Endodermal cell (in vitro differentiated cells): Measurements from ENCODE around the gene RGS13. TPM values are rescaled to one million over a fixed set of nuclear protein-coding genes. Genes with fewer than 3 reads are reported as not detected.

Experiments
- DNase-seq: peaks from one replicate; pipeline ENCODE4 v3.0.0-alpha.2; 2017
- H3K27ac ChIP-seq: 2 replicates; pipeline ENCODE4 v1.5.1; 2013; ENCODE audit warnings: mild to moderate bottlenecking, low read depth, low read length, moderate library complexity
- H3K27me3 ChIP-seq: 2 replicates; pipeline ENCODE4 v1.6.1; 2013; ENCODE audit warnings: mild to moderate bottlenecking, low read length, moderate library complexity; ENCODE audit not compliant: insufficient read depth, control insufficient read depth, poor library complexity, severe bottlenecking
- H3K36me3 ChIP-seq: 2 replicates; pipeline ENCODE4 v1.7.0; 2013; ENCODE audit warnings: mild to moderate bottlenecking, low read length, moderate library complexity; ENCODE audit not compliant: control insufficient read depth, insufficient read depth
- H3K4me1 ChIP-seq: one replicate; pipeline ENCODE4 v1.7.0; 2013; ENCODE audit warnings: low read length; ENCODE audit not compliant: control insufficient read depth, insufficient read depth
- H3K4me3 ChIP-seq: 2 replicates; pipeline ENCODE4 v1.5.1; 2013; ENCODE audit warnings: mild to moderate bottlenecking, low read length, moderate library complexity
- H3K9ac ChIP-seq: 2 replicates; pipeline ENCODE4 v1.6.1; 2013; ENCODE audit warnings: mild to moderate bottlenecking, low read length, moderate library complexity; ENCODE audit not compliant: poor library complexity, severe bottlenecking; ENCODE audit errors: extremely low read depth
- H3K9me3 ChIP-seq: 2 replicates; pipeline ENCODE4 v1.6.1; 2013; ENCODE audit warnings: mild to moderate bottlenecking, low read length, moderate library complexity; ENCODE audit not compliant: control insufficient read depth
- H3K27ac Mint-ChIP-seq: 2 replicates; pipeline ENCODE4 v1.8.0; 2020; ENCODE audit warnings: mixed read lengths
- H3K27me3 Mint-ChIP-seq: 2 replicates; pipeline ENCODE4 v1.8.0; 2021; ENCODE audit warnings: mild to moderate bottlenecking, mixed read lengths; ENCODE audit not compliant: insufficient read depth
- H3K36me3 Mint-ChIP-seq: 2 replicates; pipeline ENCODE4 v1.8.0; 2020; ENCODE audit warnings: low read depth, mixed read lengths
- H3K4me1 Mint-ChIP-seq: 2 replicates; pipeline ENCODE4 v1.8.0; 2020; ENCODE audit warnings: mixed read lengths
- H3K4me3 Mint-ChIP-seq: 2 replicates; pipeline ENCODE4 v1.8.0; 2020; ENCODE audit warnings: mild to moderate bottlenecking, moderate library complexity, mixed read lengths
- H3K9me3 Mint-ChIP-seq: 2 replicates; pipeline ENCODE4 v1.8.0; 2020; ENCODE audit warnings: mild to moderate bottlenecking, mixed read lengths
- CTCF ChIP-seq: fragments of 200-600 bp; sonication (generic); conservative IDR thresholded peaks from 2 replicates; pipeline ENCODE4 v1.5.0; 2021; ENCODE audit warnings: antibody characterized with exemption, mild to moderate bottlenecking
- WGBS, 2 experiments: methylation state at CpG; one replicate each; pipeline versions ENCODE4 v1.1.5 to v1.1.7; 2013; ENCODE audit warnings: missing lambda C conversion rate in 2 of 2, mixed read lengths in 1 of 2; ENCODE audit not compliant: insufficient coverage in 1 of 2, insufficient read length in 1 of 2; 5-methylcytosine and 5-hydroxymethylcytosine counted together
- total RNA-seq, 2 donors: library from RNA; stranded (reverse); fragmentation: NEBNext Ultra II Directional in 1 of 2; extraction: Animal tissue kit (Norgen Biotek cat#: 25700) in 1 of 2; gene quantifications; 2 replicates in 1 of 2; 3 replicates in 1 of 2; pipeline ENCODE4 v1.2.1, GENCODE V29; 2021

The RGS13 gene
- total RNA-seq, 2 donors from 2014 or later, result not detected

DNA sequence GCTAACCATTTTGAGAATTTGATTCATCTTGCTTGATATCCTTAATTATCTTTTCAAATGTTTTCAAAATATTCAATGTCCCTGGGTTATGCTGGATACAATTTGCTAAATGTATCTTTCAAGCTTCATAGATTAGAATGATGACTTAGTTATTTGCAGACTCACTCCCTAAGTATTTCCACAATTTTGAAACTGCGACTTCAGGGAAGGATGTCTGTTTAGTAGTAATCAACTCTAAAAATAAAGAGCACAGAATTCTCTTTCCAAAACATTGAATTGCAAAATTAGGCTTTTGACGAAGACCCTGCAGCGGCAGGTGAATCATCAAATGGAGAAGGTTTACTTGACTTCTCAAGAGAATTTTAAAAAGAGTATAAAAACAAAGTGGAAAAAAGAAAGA is 46.1 kb upstream of the RGS13 start:
- WGBS, 2 experiments, result 93 to 94% methylated on average over 2 to 3 of the region's 3 CpGs
- TF ChIP-seq CTCF, result no peak
- no peak overlapping the region for H3K27ac ChIP-seq
- no peaks in the 10 kb centered on the region for H3K4me1 ChIP-seq
- no peak overlapping the region for H3K9ac ChIP-seq
- Mint-ChIP-seq H3K27ac (no peak overlapping the region), H3K27me3 (no peaks in the 10 kb centered on the region), H3K9me3 (no peaks in the 10 kb centered on the region), H3K4me3 (no peak overlapping the region), H3K36me3 (no peaks in the 10 kb centered on the region), H3K4me1 (no peaks in the 10 kb centered on the region)
- no peaks in the 10 kb centered on the region for H3K27me3 ChIP-seq
- no peak overlapping the region for H3K4me3 ChIP-seq
- H3K9me3 ChIP-seq, result no peaks in the 10 kb centered on the region
- DNase-seq, result no peak
- no peaks in the 10 kb centered on the region for H3K36me3 ChIP-seq

DNA sequence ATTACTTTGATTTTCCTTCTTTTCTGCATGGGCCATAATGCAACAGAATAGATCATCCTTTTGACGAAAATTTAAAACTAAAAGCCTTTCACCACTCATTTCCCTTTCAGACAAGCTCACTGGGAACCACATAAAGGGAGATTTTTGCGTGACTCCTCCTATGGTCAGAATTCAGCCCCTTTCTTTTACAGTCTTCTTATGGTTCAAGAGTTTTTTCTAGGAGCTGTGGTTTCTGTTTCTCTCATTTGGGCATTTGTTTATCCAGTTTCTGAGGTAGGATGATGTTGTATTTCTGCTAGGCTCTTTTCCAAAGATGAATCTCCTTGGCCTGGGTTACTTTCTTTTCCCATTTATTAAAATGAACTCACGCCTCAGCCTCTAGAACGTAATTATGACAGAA is 43.4 kb upstream of the RGS13 start:
- Mint-ChIP-seq H3K9me3 (no peaks in the 10 kb centered on the region), H3K4me3 (no peak overlapping the region), H3K27ac (no peak overlapping the region), H3K4me1 (no peaks in the 10 kb centered on the region), H3K27me3 (no peaks in the 10 kb centered on the region), H3K36me3 (no peaks in the 10 kb centered on the region)
- 79 to 85% methylated on average over 3 to 4 of the region's 4 CpGs for WGBS, 2 experiments
- no peaks in the 10 kb centered on the region for H3K36me3 ChIP-seq
- H3K4me3 ChIP-seq, result no peak overlapping the region
- TF ChIP-seq CTCF, result no peak
- H3K4me1 ChIP-seq, result peaks cover 4% of the 10 kb centered on the region
- H3K9ac ChIP-seq, result no peak overlapping the region
- no peak for DNase-seq
- no peaks in the 10 kb centered on the region for H3K9me3 ChIP-seq
- no peaks in the 10 kb centered on the region for H3K27me3 ChIP-seq
- no peak overlapping the region for H3K27ac ChIP-seq

DNA sequence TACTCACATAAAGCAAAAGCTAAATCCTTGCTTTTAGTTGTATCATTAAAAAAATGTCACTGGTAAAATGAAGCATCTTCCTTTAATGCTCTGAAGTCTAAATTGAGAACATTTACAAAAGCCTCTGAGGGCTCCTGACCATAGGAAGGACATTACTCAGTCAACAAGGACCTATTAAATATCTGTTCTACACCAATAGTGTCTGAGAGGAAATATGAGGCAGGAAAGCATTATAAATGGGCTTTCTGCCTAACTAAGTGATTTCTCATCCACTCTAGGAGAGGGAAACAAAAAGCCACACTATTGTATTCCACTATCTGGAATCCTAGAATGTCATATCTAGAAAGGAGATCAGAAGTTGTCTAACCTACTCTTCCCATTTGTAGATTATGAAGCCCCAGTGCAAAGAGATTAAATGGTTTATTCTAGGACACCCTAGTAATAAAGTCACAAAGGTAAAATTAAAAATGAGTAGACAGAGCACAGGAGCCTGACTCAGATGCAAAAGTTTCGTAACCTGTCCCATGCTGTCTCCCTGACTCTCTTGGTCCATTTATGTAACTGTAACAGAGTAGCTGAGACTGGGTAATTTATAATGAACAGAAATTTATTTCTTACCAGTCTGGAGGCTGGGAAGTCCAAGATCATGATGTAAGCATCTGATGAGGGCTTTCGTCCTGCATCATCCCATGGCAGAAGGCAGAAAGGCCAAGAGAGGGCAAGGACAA is 42.8 kb upstream of the RGS13 start:
- Histone ChIP-seq H3K27ac (no peak overlapping the region), H3K36me3 (no peaks in the 10 kb centered on the region), H3K9me3 (no peaks in the 10 kb centered on the region), H3K4me3 (no peak overlapping the region), H3K4me1 (peaks cover 4% of the 10 kb centered on the region), H3K9ac (no peak overlapping the region), H3K27me3 (no peaks in the 10 kb centered on the region)
- Mint-ChIP-seq H3K27me3 (no peaks in the 10 kb centered on the region), H3K27ac (no peak overlapping the region), H3K36me3 (no peaks in the 10 kb centered on the region), H3K9me3 (no peaks in the 10 kb centered on the region), H3K4me1 (no peaks in the 10 kb centered on the region), H3K4me3 (no peak overlapping the region)
- TF ChIP-seq CTCF, result no peak
- DNase-seq, result no peak
- WGBS, 2 experiments, result 98% methylated on average over 2 of the region's 2 CpGs; no CpG with 5 or more reads in 1 of the 2 experiments
